OCI-LY1 (cell line): ENCODE data around the gene HAAO.

Experiments
- EZH2 ChIP-seq: fragments of 200-600 bp; sonication (generic), shearing (Covaris generic); IDR thresholded peaks from 2 replicates; pipeline ENCODE4 v1.8.0; 2017; ENCODE audit warnings: borderline replicate concordance, mixed run types, mild to moderate bottlenecking, antibody characterized with exemption, low read length, moderate library complexity, mixed read lengths
- TF ChIP-seq, protein P1 (sequence below): fragments of 200-600 bp; sonication (generic), shearing (Covaris generic); IDR thresholded peaks from 2 replicates; pipeline ENCODE4 v1.5.1; 2017; ENCODE audit warnings: mild to moderate bottlenecking, antibody characterized with exemption, low read length, moderate library complexity, mixed read lengths

DNA sequence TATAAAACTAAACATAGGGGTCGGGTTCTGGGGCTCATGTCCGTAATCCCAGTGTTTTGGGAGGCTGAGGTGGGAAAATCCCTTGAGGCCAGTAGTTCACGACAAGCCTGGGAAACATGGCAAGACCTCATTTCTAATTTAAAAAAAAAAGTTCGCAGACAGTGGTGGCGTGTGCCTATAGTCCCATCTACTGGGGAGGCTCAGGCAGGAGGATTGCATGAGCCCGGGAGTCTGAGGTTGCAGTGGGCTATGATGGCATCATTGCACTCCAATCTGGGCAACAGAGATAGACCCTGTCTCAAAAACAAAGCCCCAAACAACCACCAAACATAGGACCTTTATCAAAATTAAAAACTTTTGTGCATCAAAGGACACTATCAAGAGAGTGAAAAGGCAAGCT lies 9.8 kb upstream of the HAAO start:
- no peak for TF ChIP-seq EZH2
- TF ChIP-seq, protein P1, sequence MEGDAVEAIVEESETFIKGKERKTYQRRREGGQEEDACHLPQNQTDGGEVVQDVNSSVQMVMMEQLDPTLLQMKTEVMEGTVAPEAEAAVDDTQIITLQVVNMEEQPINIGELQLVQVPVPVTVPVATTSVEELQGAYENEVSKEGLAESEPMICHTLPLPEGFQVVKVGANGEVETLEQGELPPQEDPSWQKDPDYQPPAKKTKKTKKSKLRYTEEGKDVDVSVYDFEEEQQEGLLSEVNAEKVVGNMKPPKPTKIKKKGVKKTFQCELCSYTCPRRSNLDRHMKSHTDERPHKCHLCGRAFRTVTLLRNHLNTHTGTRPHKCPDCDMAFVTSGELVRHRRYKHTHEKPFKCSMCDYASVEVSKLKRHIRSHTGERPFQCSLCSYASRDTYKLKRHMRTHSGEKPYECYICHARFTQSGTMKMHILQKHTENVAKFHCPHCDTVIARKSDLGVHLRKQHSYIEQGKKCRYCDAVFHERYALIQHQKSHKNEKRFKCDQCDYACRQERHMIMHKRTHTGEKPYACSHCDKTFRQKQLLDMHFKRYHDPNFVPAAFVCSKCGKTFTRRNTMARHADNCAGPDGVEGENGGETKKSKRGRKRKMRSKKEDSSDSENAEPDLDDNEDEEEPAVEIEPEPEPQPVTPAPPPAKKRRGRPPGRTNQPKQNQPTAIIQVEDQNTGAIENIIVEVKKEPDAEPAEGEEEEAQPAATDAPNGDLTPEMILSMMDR = 0 out of 2 replicates have a peak, but pooled peaks have one; percentile 5
